Adipocyte (in vitro differentiated cells): ENCODE results near the gene NT5DC1.

ENCODE experiments used
- DNase-seq: peaks from one replicate; pipeline ENCODE4 v3.0.0-alpha.2; 2015; ENCODE audit warnings: low read depth
- H3K27me3 ChIP-seq: replicated peaks from 2 replicates; pipeline ENCODE4 v1.7.0; 2013; ENCODE audit warnings: mild to moderate bottlenecking, low read length, moderate library complexity; ENCODE audit not compliant: control insufficient read depth, insufficient read depth
- H3K36me3 ChIP-seq: 2 replicates; pipeline ENCODE4 v1.7.0; 2013; ENCODE audit warnings: low read length, mild to moderate bottlenecking, moderate library complexity; ENCODE audit not compliant: control insufficient read depth, insufficient read depth, severe bottlenecking
- H3K4me1 ChIP-seq: 2 replicates; pipeline ENCODE4 v1.7.0; 2013; ENCODE audit warnings: mild to moderate bottlenecking, low read length, moderate library complexity; ENCODE audit not compliant: control insufficient read depth, insufficient read depth
- H3K4me3 ChIP-seq: 2 replicates; pipeline ENCODE4 v1.7.0; 2013; ENCODE audit warnings: mild to moderate bottlenecking, low read length, moderate library complexity
- H3K9ac ChIP-seq: 2 replicates; pipeline ENCODE4 v1.7.0; 2013; ENCODE audit warnings: mild to moderate bottlenecking, low read length, moderate library complexity
- H3K9me3 ChIP-seq: 2 replicates; pipeline ENCODE4 v1.7.0; 2013; ENCODE audit warnings: mild to moderate bottlenecking, low read length, moderate library complexity; ENCODE audit not compliant: control insufficient read depth

Gene NT5DC1

DNA sequence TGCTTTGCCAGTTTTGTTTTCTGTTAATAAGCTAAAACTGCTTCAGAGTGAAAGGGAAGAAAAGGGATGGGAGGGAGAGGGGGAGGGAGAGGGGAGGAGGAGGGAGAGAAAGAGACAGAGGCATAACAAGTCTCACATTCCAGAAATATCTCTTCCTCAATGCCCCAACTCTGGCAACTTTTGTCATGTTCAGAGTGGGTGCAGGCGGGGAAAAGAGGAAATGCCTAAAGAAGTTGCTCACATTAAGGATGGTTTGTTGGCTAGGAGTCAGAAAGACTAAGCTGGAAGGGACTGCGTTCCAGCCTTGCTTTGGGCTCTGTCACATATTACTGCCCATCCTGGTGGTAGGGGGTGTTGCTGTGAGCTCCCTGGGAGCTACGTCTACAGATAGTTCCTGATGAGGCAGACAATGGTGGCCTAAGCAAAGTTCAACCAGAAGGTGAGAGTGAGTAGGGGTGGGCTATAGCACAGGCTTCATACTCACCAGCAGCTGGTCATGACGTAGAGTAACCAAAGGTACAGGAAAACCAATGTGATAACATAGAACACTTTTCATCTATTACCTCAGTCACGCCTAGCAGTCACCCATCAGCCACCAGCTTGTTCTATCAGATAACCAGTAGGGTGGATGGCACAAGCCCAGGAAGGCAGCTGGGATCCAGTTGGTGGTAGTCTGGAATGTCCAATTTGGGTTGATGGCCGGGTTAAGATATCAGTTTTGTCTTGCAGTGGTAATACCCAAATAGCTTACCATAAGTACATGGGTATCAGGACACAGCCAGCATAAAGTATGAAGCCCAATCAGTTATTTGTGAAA lies 151.1 kb downstream of the NT5DC1 start:
- H3K36me3 ChIP-seq, result no peaks in the 10 kb centered on the region
- peak overlapping the region; percentile 73 for H3K9ac ChIP-seq
- H3K27me3 ChIP-seq, result no peaks in the 10 kb centered on the region
- H3K9me3 ChIP-seq, result no peaks in the 10 kb centered on the region
- DNase-seq, result peak; percentile 79
- H3K4me3 ChIP-seq, result peak overlapping the region; percentile 58
- H3K4me1 ChIP-seq, result peaks cover 39% of the 10 kb centered on the region

DNA sequence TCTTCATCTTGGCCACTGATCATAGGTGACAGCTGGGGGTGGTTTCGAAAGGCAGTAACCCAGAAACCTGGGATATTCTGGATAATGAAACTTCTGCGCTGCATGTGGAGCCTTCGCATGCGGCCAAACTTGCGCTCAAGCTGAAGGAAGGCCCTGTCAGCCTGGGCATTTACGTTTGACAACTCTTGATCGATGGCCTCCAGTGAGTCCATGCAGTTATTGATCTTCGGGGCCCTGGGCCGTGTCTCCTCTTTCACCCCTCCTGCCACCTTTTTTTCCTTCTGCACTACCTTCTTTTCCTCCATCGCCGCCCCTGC lies 152.5 kb downstream of the NT5DC1 start:
- no peak for DNase-seq
- no peaks in the 10 kb centered on the region for H3K9me3 ChIP-seq
- no peaks in the 10 kb centered on the region for H3K27me3 ChIP-seq
- H3K4me1 ChIP-seq, result peaks cover 39% of the 10 kb centered on the region
- H3K9ac ChIP-seq, result peak overlapping the region; percentile 95
- no peaks in the 10 kb centered on the region for H3K36me3 ChIP-seq
- peak overlapping the region; percentile 97 for H3K4me3 ChIP-seq

DNA sequence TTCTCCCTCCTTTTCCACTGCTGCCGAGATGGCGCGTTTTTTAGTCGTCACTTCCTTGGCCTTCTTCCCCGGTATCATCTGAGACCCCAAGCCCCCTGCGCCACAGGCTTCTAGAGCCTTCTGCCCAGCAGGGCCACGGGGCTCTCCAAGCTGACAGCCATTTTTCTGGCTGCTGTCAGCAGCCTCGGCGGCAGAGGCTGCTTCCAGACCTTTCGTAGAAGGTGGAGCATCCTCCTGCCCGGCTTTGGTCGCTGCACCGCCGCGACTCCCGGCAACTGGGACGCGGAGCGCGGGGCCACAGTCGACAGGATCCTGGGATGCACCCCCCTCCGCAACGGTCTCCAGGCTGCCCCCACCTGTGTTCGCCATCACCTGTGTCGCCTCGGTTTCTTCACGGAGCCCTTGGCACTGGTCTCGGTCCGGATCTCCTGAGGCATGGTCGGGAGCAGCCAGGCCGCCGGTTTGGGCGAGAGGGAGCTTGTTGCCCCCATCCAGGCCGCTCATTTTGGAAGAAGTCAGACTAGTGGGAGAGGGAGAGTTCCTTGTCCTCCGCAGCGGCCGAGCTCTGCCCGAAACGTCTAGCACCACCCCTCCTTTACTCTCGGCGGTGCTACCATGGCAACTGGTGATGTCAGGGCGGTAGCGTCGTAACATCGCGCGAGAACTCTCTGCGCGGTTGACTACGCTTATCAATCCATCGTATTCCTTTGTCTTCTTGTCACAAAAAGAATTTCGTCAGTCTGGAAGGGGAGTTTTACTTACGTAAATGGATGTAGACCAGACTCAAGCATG lies 153.0 kb downstream of the NT5DC1 start, which contains the start of gene TSPYL4:
TSPYL4 (minus strand) TSS at position 571 of the 792 bp plus-strand sequence; CDS start at position 504, 67 bp downstream.
- Histone ChIP-seq H3K9ac (peak within 1 kb of the TSS; percentile 95), H3K9me3 (no peaks in the 10 kb centered on the region), H3K4me1 (peaks cover 39% of the 10 kb centered on the region), H3K4me3 (peak within 1 kb of the TSS; percentile 97), H3K27me3 (no peaks in the 10 kb centered on the region), H3K36me3 (no peaks in the 10 kb centered on the region)
- DNase-seq, result peak; percentile 99

DNA sequence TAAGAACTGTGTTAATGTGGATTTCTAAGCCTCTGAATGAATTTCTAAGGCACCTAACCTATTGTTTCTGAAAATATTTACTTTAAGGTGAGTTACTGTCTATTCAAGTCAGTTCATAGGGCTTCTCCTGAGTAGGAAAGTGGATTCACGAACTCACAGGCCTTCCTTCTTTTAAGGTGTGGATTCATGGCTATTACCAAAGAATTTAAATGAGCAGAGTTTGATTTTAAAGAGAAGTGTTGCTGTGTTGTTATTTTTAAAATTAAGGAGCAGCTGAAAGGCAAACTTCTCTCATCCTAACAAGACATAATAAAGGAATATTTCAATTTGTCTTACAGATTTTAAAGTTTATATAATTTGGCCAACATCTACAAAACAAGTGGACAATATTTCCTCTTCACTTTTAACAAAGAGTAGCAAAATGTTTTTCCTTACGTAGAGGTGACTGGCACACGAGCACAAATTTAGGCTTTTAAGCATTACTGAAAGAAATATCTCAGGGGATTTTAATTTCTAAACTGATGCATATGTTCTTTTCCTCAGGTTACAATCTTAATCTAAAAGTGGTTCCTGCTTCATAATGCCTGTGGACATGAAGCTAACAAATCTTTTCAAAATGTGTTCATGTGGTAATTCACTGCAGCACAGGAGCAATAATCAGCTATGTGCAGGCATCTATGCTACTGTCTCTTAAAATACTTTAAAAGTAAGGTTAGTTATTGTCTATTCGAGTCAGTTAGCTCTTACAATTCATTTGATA lies 153.8 kb downstream of the NT5DC1 start:
- H3K36me3 ChIP-seq, result no peaks in the 10 kb centered on the region
- H3K4me1 ChIP-seq, result peaks cover 39% of the 10 kb centered on the region
- peak; percentile 37 for DNase-seq
- no peaks in the 10 kb centered on the region for H3K27me3 ChIP-seq
- H3K4me3 ChIP-seq, result peak overlapping the region; percentile 97
- H3K9me3 ChIP-seq, result no peaks in the 10 kb centered on the region
- H3K9ac ChIP-seq, result peak overlapping the region; percentile 95

DNA sequence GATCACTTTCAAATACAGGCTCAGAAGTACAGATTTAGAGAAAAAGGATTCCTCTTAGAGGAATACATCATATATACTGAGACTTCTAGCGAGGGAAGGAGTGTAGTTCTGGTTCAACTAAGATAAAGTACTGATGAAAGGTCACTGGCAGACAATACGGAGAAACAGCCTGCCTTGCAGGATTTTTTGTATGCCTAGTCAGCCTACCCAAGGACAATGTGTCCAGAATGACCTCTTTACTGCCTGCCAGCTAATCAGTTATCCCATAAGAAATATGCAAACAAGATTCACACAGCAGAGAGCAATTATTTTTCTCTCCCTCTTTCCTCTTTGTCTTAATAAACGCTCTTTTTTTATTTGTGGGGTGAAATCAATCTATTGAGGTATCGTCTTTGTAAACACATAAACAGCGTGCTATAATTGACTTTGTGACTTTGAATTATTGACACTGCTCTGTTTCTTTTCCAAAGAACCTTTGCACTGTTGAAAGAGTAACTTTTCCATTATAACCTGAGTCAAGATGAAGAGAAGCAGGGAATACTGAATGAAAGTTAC lies 154.7 kb downstream of the NT5DC1 start:
- Histone ChIP-seq H3K4me1 (peaks cover 39% of the 10 kb centered on the region), H3K4me3 (peak overlapping the region; percentile 97), H3K36me3 (no peaks in the 10 kb centered on the region), H3K9me3 (no peaks in the 10 kb centered on the region), H3K9ac (peak overlapping the region; percentile 95), H3K27me3 (no peaks in the 10 kb centered on the region)
- DNase-seq, result peak; percentile 32

DNA sequence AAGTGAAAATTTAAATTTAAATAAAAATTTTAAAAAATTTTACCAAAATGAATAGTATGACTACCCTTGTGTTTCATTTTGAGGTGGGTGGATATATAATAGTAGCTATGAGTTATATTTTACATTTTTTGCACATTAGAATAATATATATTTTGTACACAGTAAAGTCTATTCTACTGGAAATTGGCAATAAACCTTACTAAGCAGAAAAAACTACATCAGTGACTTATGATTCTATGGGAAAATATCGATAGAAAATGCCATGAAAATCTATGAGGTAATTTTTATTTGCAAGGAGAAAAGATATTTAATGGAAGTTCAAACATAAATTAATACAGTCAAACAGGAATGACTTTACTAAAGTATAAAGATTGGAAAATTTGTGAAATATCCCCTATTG lies 156.0 kb downstream of the NT5DC1 start:
- H3K9ac ChIP-seq, result no peak overlapping the region
- no peaks in the 10 kb centered on the region for H3K9me3 ChIP-seq
- no peaks in the 10 kb centered on the region for H3K36me3 ChIP-seq
- peaks cover 28% of the 10 kb centered on the region for H3K4me1 ChIP-seq
- no peak for DNase-seq
- no peak overlapping the region for H3K4me3 ChIP-seq
- no peaks in the 10 kb centered on the region for H3K27me3 ChIP-seq

DNA sequence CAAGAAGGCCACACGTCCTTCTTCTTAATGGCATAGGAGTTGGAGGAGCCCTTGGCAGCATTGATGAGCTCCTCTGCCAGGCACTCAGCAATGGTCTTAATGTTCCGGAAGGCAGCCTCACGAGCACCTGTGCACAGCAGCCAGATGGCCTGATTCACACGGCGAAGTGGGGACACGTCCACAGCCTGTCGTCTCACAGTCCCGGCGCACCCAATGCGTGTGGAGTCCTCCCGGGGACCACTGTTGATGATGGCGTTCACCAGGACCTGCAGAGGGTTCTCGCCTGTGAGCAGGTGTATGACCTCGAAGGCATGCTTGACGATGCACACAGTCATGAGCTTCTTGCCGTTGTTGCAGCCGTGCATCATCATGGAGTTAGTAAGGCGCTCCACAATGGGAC lies 157.9 kb downstream of the NT5DC1 start:
- Histone ChIP-seq H3K9ac (no peak overlapping the region), H3K4me3 (no peak overlapping the region)
- DNase-seq, result no peak

DNA sequence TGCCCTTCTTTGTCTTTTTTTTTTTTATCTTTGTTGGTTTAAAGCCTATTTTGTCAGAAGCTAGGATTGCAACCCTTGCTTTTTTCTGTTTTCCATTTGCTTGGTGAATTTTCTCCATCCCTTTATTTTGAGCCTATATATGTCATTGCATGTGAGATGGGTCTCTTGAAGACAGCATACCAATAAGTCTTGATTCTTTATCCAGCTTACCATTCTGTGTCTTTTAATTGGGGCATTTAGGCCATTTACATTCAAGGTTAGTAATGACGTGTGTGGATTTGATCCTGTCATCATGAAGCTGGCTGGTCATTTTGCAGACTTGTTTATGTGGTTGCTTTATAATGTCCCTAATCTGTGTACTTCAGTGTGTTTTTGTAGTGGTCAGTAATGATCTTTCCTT lies 162.7 kb downstream of the NT5DC1 start:
- Histone ChIP-seq H3K4me1 (peaks cover 4% of the 10 kb centered on the region), H3K36me3 (no peaks in the 10 kb centered on the region), H3K27me3 (no peaks in the 10 kb centered on the region), H3K9me3 (peaks cover 12% of the 10 kb centered on the region), H3K4me3 (no peak overlapping the region), H3K9ac (no peak overlapping the region)
- no peak for DNase-seq

More for the DNA sequence above, 157.9 kb downstream of the NT5DC1 start:
- Histone ChIP-seq H3K4me1 (peaks cover 14% of the 10 kb centered on the region), H3K27me3 (no peaks in the 10 kb centered on the region), H3K36me3 (no peaks in the 10 kb centered on the region), H3K9me3 (peaks cover 9% of the 10 kb centered on the region)

DNA sequence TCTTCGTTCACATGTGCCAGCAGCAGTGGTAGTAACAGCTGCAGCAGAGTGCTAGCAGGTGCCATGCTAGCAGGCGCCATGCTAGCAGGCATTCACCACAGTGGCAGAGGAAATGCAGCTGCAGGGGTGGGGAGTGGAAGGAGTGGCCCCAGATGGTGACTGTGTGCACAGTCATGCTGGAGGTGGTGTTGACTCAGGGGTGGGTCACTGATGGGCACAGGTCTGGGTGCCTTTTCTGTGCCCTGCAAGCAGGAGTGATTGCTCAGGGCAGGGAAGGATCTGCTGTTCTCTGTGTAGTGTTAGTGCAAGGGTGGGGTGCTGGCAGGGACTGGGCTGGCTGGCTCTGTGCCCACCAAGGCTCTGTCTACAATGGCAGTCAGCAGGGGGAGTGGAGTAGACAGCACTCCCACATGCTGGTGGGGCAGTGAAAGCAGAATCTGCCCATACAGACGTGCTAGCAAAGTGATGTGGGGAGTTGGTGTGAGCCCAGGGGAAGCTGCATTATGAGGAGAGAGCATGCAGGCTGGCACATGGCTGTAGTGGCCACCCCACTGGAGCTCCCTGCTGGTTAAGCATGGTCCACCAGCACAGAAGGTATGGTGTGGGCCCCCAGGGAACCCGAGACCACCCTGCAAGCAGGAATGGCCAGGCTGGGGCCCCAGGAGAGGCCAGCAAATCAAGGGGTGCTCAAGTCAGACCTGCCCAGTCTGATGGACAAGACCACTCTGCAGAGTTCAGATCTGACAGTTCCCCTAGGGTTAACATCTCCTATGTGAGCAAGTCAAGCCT lies 164.6 kb downstream of the NT5DC1 start:
- no peak overlapping the region for H3K4me3 ChIP-seq
- no peak overlapping the region for H3K9ac ChIP-seq
- H3K9me3 ChIP-seq, result peaks cover 12% of the 10 kb centered on the region
- H3K36me3 ChIP-seq, result no peaks in the 10 kb centered on the region
- H3K4me1 ChIP-seq, result peaks cover 6% of the 10 kb centered on the region
- no peaks in the 10 kb centered on the region for H3K27me3 ChIP-seq
- no peak for DNase-seq

DNA sequence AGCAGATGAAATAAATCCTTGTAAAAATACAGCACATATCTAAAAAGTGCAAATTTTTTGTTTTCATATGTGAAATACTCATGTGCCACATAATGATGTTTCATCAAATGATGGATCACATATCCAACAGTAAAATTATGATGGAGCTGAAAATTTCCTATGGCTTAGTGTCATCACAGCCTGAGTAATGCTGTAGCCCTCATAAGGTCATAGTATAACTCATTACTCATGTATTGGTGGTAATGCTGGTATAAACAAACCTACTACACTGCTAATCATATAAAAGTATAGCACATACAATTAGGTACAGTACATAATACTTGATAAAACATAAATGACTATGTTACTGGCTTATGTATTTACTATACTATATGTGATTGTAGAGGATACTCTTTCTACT lies 166.2 kb downstream of the NT5DC1 start:
- Histone ChIP-seq H3K4me1 (peaks cover 9% of the 10 kb centered on the region), H3K9me3 (peaks cover 12% of the 10 kb centered on the region), H3K4me3 (no peak overlapping the region), H3K36me3 (peaks cover under 1% of the 10 kb centered on the region), H3K27me3 (no peaks in the 10 kb centered on the region), H3K9ac (peak overlapping the region; percentile 25)
- DNase-seq, result no peak
